ENCODE data around the gene KLHL2.
A peak's percentile ranks its signal among the peaks of the same experiment; 100 is the strongest.

The KLHL2 gene

GRCh38 chr4:165185448-165185847 is 21.9 kb upstream of the KLHL2 start:
- no peaks in the 10 kb centered on the region for H3K79me2 ChIP-seq (ENCODE audit: control insufficient read depth, insufficient read depth, low read length)
- no peak overlapping the region for H3K4me2 ChIP-seq (ENCODE audit: low read length)
- no CpG with 5 or more reads among the region's 5 CpGs for WGBS (ENCODE audit: extremely low coverage, insufficient coverage, low lambda C conversion rate)
- H2BK15ac ChIP-seq (replicated peaks; ENCODE audit: low read depth), result no peak overlapping the region
- H3K56ac ChIP-seq (ENCODE audit: low read length), result no peak overlapping the region
- H2BK5ac ChIP-seq (ENCODE audit: low read length), result no peak overlapping the region
- H3K27me3 ChIP-seq (ENCODE audit: insufficient read depth, low read length, poor library complexity), result no peaks in the 10 kb centered on the region
- H3K36me3 ChIP-seq (ENCODE audit: control insufficient read depth, insufficient read depth, low read length), result no peaks in the 10 kb centered on the region
- no peak overlapping the region for H2AK5ac ChIP-seq (ENCODE audit: low read length)
- H4K8ac ChIP-seq (ENCODE audit: low read depth, low read length), result no peak overlapping the region
- no peak overlapping the region for H3K4me3 ChIP-seq (ENCODE audit: low read length)
- H2BK120ac ChIP-seq (ENCODE audit: low read depth, low read length), result no peak overlapping the region
- peak; percentile 53 for DNase-seq
- no peak overlapping the region for H4K5ac ChIP-seq (ENCODE audit: low read length)
- H3K27ac ChIP-seq (ENCODE audit: low read depth, low read length), result no peak overlapping the region
- H3K9ac ChIP-seq (ENCODE audit: low read length), result no peak overlapping the region
- no peak overlapping the region for H3K4ac ChIP-seq (ENCODE audit: low read depth, low read length)
- H3K23ac ChIP-seq (ENCODE audit: low read length), result no peak overlapping the region
- no peak overlapping the region for H3K18ac ChIP-seq (ENCODE audit: low read length)
- peaks cover 2% of the 10 kb centered on the region for H3K4me1 ChIP-seq (ENCODE audit: control insufficient read depth, low read depth, low read length)
- no peaks in the 10 kb centered on the region for H3K79me1 ChIP-seq (ENCODE audit: low read length)

- Histone ChIP-seq H3K36me3 (ENCODE audit: control insufficient read depth, insufficient read depth, low read length) (no peaks in the 10 kb centered on the region), H3K27ac (ENCODE audit: low read depth, low read length) (no peak overlapping the region), H3K4ac (ENCODE audit: low read depth, low read length) (no peak overlapping the region), H2AK5ac (ENCODE audit: low read length) (no peak overlapping the region), H3K18ac (ENCODE audit: low read length) (no peak overlapping the region), H3K79me2 (ENCODE audit: control insufficient read depth, insufficient read depth, low read length) (no peaks in the 10 kb centered on the region), H2BK120ac (ENCODE audit: low read depth, low read length) (no peak overlapping the region), H3K9ac (ENCODE audit: low read length) (no peak overlapping the region), H3K27me3 (ENCODE audit: insufficient read depth, low read length, poor library complexity) (no peaks in the 10 kb centered on the region), H2BK15ac (replicated peaks; ENCODE audit: low read depth) (no peak overlapping the region), H3K4me3 (ENCODE audit: low read length) (no peak overlapping the region), H2BK5ac (ENCODE audit: low read length) (no peak overlapping the region), H4K5ac (ENCODE audit: low read length) (no peak overlapping the region), H4K8ac (ENCODE audit: low read depth, low read length) (no peak overlapping the region), H3K56ac (ENCODE audit: low read length) (no peak overlapping the region), H3K79me1 (ENCODE audit: low read length) (no peaks in the 10 kb centered on the region), H3K4me1 (ENCODE audit: control insufficient read depth, low read depth, low read length) (peaks cover 2% of the 10 kb centered on the region), H3K4me2 (ENCODE audit: low read length) (no peak overlapping the region), H3K23ac (ENCODE audit: low read length) (no peak overlapping the region)
- no CpG with 5 or more reads among the region's 1 CpG for WGBS (ENCODE audit: extremely low coverage, insufficient coverage, low lambda C conversion rate)
- DNase-seq, result no peak
Observed at GRCh38 chr4:165190591-165191347, 16.6 kb upstream of the KLHL2 start.

GRCh38 chr4:165191348-165191656 is 16.1 kb upstream of the KLHL2 start:
- H2BK120ac ChIP-seq (ENCODE audit: low read depth, low read length), result no peak overlapping the region
- no peak overlapping the region for H3K4ac ChIP-seq (ENCODE audit: low read depth, low read length)
- H3K9ac ChIP-seq (ENCODE audit: low read length), result no peak overlapping the region
- no peak overlapping the region for H3K4me3 ChIP-seq (ENCODE audit: low read length)
- no peaks in the 10 kb centered on the region for H3K27me3 ChIP-seq (ENCODE audit: insufficient read depth, low read length, poor library complexity)
- no peak overlapping the region for H3K4me2 ChIP-seq (ENCODE audit: low read length)
- H3K23ac ChIP-seq (ENCODE audit: low read length), result no peak overlapping the region
- H4K5ac ChIP-seq (ENCODE audit: low read length), result no peak overlapping the region
- H4K8ac ChIP-seq (ENCODE audit: low read depth, low read length), result no peak overlapping the region
- H2AK5ac ChIP-seq (ENCODE audit: low read length), result no peak overlapping the region
- no peak overlapping the region for H2BK15ac ChIP-seq (replicated peaks; ENCODE audit: low read depth)
- no peaks in the 10 kb centered on the region for H3K79me2 ChIP-seq (ENCODE audit: control insufficient read depth, insufficient read depth, low read length)
- no peak overlapping the region for H2BK5ac ChIP-seq (ENCODE audit: low read length)
- H3K27ac ChIP-seq (ENCODE audit: low read depth, low read length), result no peak overlapping the region
- no peak overlapping the region for H3K56ac ChIP-seq (ENCODE audit: low read length)
- no peaks in the 10 kb centered on the region for H3K4me1 ChIP-seq (ENCODE audit: control insufficient read depth, low read depth, low read length)
- H3K79me1 ChIP-seq (ENCODE audit: low read length), result no peaks in the 10 kb centered on the region
- no peaks in the 10 kb centered on the region for H3K36me3 ChIP-seq (ENCODE audit: control insufficient read depth, insufficient read depth, low read length)
- no CpG with 5 or more reads among the region's 2 CpGs for WGBS (ENCODE audit: extremely low coverage, insufficient coverage, low lambda C conversion rate)
- no peak for DNase-seq
- no peak overlapping the region for H3K18ac ChIP-seq (ENCODE audit: low read length)

DNA sequence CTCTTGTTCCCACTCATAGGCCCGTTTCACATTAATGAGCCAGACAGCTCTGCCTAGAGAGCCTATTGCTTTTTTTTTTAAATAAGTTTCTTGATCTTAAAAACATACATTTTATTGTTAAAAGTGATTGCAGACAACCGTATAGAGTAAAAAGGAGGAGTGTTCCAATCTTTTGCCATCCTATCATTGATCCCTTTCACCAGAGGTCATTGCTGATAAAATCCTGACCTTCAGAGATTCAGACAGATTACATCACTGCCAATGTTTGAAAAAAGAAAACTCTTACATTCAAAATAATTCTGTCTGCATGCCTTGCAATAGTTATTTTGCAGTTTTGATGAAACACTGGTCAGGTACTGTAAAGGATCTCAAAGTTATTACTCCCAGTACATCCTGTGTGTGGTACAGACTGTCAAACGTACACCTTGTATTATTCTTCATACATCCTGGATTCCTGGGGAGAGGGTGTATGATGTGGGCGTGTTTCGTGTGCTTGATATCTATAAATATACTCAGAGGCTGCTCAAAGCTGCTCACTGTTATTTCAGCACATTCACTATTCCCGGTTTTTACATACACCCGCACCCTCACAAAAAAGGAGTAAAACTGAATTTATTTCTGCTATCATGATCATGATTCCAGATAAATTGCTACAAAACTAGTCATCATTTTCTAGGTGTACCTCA is 15.4 kb upstream of the KLHL2 start:
- Histone ChIP-seq H4K8ac (ENCODE audit: low read depth, low read length) (no peak overlapping the region), H2BK120ac (ENCODE audit: low read depth, low read length) (no peak overlapping the region), H4K5ac (ENCODE audit: low read length) (no peak overlapping the region), H3K23ac (ENCODE audit: low read length) (no peak overlapping the region), H2AK5ac (ENCODE audit: low read length) (no peak overlapping the region), H3K27ac (ENCODE audit: low read depth, low read length) (no peak overlapping the region), H2BK5ac (ENCODE audit: low read length) (no peak overlapping the region), H3K4me1 (ENCODE audit: control insufficient read depth, low read depth, low read length) (no peaks in the 10 kb centered on the region), H3K27me3 (ENCODE audit: insufficient read depth, low read length, poor library complexity) (no peaks in the 10 kb centered on the region), H3K79me1 (ENCODE audit: low read length) (no peaks in the 10 kb centered on the region), H3K4ac (ENCODE audit: low read depth, low read length) (no peak overlapping the region), H3K9ac (ENCODE audit: low read length) (no peak overlapping the region), H3K56ac (ENCODE audit: low read length) (no peak overlapping the region), H3K36me3 (ENCODE audit: control insufficient read depth, insufficient read depth, low read length) (no peaks in the 10 kb centered on the region), H3K79me2 (ENCODE audit: control insufficient read depth, insufficient read depth, low read length) (no peaks in the 10 kb centered on the region), H3K4me2 (ENCODE audit: low read length) (no peak overlapping the region), H3K18ac (ENCODE audit: low read length) (no peak overlapping the region), H2BK15ac (replicated peaks; ENCODE audit: low read depth) (no peak overlapping the region), H3K4me3 (ENCODE audit: low read length) (no peak overlapping the region)
- no peak for DNase-seq
- no CpG with 5 or more reads among the region's 7 CpGs for WGBS (ENCODE audit: extremely low coverage, insufficient coverage, low lambda C conversion rate)

DNA sequence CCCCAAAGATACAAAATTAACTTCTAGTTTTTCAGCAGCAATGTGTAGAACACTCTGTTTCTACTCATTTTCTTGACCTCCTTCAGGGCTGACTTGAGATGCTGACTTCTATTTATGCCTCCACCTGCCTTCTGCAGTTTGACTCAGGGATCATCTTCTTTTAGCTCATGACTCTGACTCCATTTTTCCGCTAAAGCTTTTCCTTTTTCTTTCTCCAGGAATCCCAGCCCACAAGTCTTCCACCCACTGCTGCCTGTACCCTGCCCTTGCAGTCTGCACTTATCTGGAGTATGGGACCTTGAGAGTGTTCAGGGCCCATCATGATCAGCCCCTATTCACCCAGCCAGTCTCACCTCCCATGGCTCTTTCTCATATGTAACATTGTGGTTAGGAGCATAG is 14.9 kb upstream of the KLHL2 start:
- WGBS (ENCODE audit: extremely low coverage, insufficient coverage, low lambda C conversion rate), result no CpG with 5 or more reads among the region's 1 CpG
- Histone ChIP-seq H3K18ac (ENCODE audit: low read length) (no peak overlapping the region), H3K79me2 (ENCODE audit: control insufficient read depth, insufficient read depth, low read length) (no peaks in the 10 kb centered on the region), H4K8ac (ENCODE audit: low read depth, low read length) (no peak overlapping the region), H3K4ac (ENCODE audit: low read depth, low read length) (no peak overlapping the region), H3K27ac (ENCODE audit: low read depth, low read length) (no peak overlapping the region), H2BK5ac (ENCODE audit: low read length) (no peak overlapping the region), H3K36me3 (ENCODE audit: control insufficient read depth, insufficient read depth, low read length) (no peaks in the 10 kb centered on the region), H2BK120ac (ENCODE audit: low read depth, low read length) (no peak overlapping the region), H3K27me3 (ENCODE audit: insufficient read depth, low read length, poor library complexity) (no peaks in the 10 kb centered on the region), H3K56ac (ENCODE audit: low read length) (no peak overlapping the region), H3K4me3 (ENCODE audit: low read length) (no peak overlapping the region), H3K4me2 (ENCODE audit: low read length) (no peak overlapping the region), H3K9ac (ENCODE audit: low read length) (no peak overlapping the region), H4K5ac (ENCODE audit: low read length) (no peak overlapping the region), H3K4me1 (ENCODE audit: control insufficient read depth, low read depth, low read length) (no peaks in the 10 kb centered on the region), H3K79me1 (ENCODE audit: low read length) (no peaks in the 10 kb centered on the region), H2AK5ac (ENCODE audit: low read length) (no peak overlapping the region), H3K23ac (ENCODE audit: low read length) (no peak overlapping the region), H2BK15ac (replicated peaks; ENCODE audit: low read depth) (no peak overlapping the region)
- DNase-seq, result no peak

DNA sequence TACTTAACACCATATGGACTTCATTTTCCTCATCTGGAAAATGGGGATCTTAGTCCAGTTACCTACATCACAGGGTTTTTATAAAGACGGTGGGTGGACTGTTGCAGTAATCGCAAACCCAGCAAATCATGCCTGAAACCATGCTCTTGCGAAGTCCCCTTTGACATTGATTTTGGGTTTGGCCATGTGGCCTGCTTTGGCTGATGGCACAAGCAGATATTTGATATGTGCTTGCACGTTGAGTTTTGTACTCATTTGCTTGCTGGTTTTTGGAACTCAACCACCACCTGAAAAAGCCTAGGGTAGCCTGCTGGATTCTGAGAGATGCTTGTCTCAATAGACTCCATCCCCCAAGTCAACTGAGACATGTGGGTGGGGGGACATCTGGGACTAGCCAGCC is 14.4 kb upstream of the KLHL2 start:
- H3K27ac ChIP-seq (ENCODE audit: low read depth, low read length), result no peak overlapping the region
- no peak for DNase-seq
- no CpG with 5 or more reads among the region's 4 CpGs for WGBS (ENCODE audit: extremely low coverage, insufficient coverage, low lambda C conversion rate)
- H3K18ac ChIP-seq (ENCODE audit: low read length), result no peak overlapping the region
- H4K8ac ChIP-seq (ENCODE audit: low read depth, low read length), result no peak overlapping the region
- no peak overlapping the region for H3K4ac ChIP-seq (ENCODE audit: low read depth, low read length)
- H3K56ac ChIP-seq (ENCODE audit: low read length), result no peak overlapping the region
- H3K4me3 ChIP-seq (ENCODE audit: low read length), result no peak overlapping the region
- H3K27me3 ChIP-seq (ENCODE audit: insufficient read depth, low read length, poor library complexity), result no peaks in the 10 kb centered on the region
- no peak overlapping the region for H2BK15ac ChIP-seq (replicated peaks; ENCODE audit: low read depth)
- H3K4me1 ChIP-seq (ENCODE audit: control insufficient read depth, low read depth, low read length), result no peaks in the 10 kb centered on the region
- H2AK5ac ChIP-seq (ENCODE audit: low read length), result no peak overlapping the region
- H3K79me1 ChIP-seq (ENCODE audit: low read length), result no peaks in the 10 kb centered on the region
- no peak overlapping the region for H2BK120ac ChIP-seq (ENCODE audit: low read depth, low read length)
- H2BK5ac ChIP-seq (ENCODE audit: low read length), result no peak overlapping the region
- H3K36me3 ChIP-seq (ENCODE audit: control insufficient read depth, insufficient read depth, low read length), result no peaks in the 10 kb centered on the region
- H3K79me2 ChIP-seq (ENCODE audit: control insufficient read depth, insufficient read depth, low read length), result no peaks in the 10 kb centered on the region
- H3K4me2 ChIP-seq (ENCODE audit: low read length), result no peak overlapping the region
- no peak overlapping the region for H3K23ac ChIP-seq (ENCODE audit: low read length)
- no peak overlapping the region for H4K5ac ChIP-seq (ENCODE audit: low read length)
- H3K9ac ChIP-seq (ENCODE audit: low read length), result no peak overlapping the region

Data from mesendoderm (in vitro differentiated cells).